ENCODE measurements around the gene CNTNAP2.

Gene CNTNAP2

DNA sequence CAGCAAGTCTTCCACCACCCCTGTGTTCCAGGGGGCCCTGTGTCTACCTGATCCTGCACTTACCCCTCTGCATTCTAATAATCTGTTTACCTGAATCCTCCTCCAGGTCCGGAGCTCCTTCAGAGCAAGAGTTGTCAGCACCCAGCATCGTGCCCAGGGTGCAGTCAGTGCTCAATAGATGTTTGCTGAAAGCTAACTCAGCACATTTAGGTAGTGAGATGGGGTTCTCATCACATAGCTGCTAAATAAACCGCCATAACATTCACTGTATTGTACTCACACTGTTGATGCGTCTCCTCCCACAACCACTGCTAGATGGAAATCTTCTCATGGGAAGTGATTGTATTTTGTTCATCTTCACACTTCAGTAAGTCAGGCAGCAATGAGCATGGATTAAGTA is 2097.5 kb downstream of the CNTNAP2 start:
- no peak for DNase-seq (ENCODE audit: low read depth)

- DNase-seq (ENCODE audit: low read depth): no peak
Measured at GRCh38 chr7:148218603-148219002, 2102.0 kb downstream of the CNTNAP2 start.

DNA sequence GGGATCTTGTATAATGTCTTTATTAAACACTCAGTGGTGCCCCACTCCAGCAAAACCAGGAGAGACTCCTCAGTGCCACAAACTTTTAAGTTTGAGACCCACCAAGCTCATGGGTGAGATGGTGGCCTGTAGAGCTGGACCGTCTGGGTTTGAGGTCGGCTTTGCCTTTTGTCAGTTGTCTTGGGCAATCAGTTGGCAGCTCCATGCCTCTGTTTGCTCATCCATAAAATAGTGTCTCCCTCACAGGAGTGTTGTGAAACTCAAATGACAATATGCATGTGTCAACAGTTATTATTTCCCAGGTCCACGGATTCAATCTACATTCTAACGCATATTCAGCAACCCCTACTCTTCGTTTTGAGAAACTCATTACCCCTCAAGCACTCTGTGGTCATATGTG is 2106.1 kb downstream of the CNTNAP2 start:
- no peak for DNase-seq (ENCODE audit: low read depth)

DNA sequence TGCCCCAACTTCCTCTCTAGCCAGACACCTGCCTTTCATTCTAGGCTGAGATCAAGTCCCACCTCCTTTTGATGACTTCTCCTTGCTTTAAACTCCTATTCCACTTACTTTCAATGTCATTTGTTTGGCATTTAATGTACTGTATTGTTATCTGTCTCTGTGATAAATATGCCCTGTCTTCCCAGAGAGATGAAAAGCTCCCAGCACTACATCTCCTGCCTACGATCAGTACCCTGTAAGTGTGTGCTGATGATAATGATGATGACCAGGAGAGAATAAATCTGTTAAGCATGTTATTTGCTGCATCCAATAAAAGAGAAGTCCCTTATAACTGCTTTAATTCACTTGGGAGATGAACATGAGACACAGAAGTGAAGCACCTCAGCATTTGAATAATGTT is 2106.6 kb downstream of the CNTNAP2 start:
- no peak for DNase-seq (ENCODE audit: low read depth)

- DNase-seq (ENCODE audit: low read depth): no peak
Measured at GRCh38 chr7:148223738-148224137, 2107.1 kb downstream of the CNTNAP2 start.

- no peak for DNase-seq (ENCODE audit: low read depth)
Measured at GRCh38 chr7:148230296-148230695, 2113.7 kb downstream of the CNTNAP2 start.

DNA sequence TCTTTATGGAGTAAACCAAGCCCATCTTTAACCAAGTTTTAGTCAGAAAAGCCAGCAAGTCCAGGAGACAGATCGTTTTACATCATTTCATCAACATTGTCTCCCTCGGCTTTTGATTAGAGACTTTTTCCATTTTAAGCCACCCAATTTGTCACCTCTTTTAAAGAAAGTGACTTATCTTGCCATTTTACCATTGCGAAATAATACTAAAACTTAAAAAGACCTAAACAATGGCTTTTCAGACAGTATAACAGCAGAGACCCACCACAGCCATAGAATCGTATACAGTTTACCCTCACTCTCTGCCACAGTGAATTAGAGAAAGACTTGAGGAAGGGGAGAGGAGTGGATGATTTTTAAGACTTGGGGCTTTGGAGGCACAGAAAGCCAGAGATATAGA is 2114.3 kb downstream of the CNTNAP2 start:
- no peak for DNase-seq (ENCODE audit: low read depth)

GRCh38 chr7:148232784-148233183 is 2116.2 kb downstream of the CNTNAP2 start:
- no peak for DNase-seq (ENCODE audit: low read depth)

GRCh38 chr7:148234715-148235114 is 2118.1 kb downstream of the CNTNAP2 start:
- DNase-seq (ENCODE audit: low read depth): no peak

GRCh38 chr7:148238761-148239325 is 2122.2 kb downstream of the CNTNAP2 start:
- no peak for DNase-seq (ENCODE audit: low read depth)

- DNase-seq (ENCODE audit: low read depth): no peak
Measured at GRCh38 chr7:148241700-148242293, 2125.2 kb downstream of the CNTNAP2 start.

- peak; percentile 59 for DNase-seq (ENCODE audit: low read depth)
Measured at GRCh38 chr7:148242294-148242821, 2125.8 kb downstream of the CNTNAP2 start.

DNA sequence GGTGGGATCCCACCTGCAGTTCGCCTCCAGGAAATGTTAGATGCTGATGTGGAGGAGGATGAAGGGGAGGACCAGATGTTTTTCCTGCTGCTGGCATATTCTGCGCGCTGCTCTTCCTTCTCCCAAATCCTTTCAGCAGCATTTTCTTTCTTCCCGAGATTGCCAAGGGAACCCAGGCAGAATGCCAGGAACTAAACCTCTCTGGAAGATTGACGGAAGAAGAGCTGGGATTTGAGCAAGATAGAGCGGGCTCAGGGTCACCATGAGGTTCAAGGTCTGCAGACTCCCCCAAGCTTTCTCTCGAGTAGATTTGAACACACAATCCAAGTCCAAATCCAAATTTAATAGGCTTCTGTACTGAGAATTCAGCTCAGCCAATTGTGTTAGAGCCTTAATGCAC is 2128.8 kb downstream of the CNTNAP2 start:
- no peak for DNase-seq (ENCODE audit: low read depth)

DNA sequence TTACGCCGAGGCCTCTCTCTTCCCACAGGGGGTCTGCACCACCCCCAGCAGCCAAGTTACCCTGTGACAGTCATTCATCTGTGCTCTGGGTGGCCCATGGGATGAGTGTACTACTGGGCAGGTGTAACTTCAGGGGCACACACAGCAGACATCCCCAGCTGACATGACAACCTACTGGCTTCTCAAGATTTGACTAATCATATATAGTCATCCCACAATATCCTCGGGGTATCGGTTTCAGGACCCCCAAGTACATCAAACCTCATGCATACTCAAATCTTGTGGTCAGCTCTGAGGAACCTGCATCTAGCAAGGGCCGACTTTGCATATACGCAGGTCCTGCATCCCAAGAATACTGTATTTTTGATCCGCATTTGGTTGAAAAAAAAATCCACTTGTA is 2137.0 kb downstream of the CNTNAP2 start:
- no peak for DNase-seq (ENCODE audit: low read depth)

GRCh38 chr7:148255333-148255732 is 2138.7 kb downstream of the CNTNAP2 start:
- peak; percentile 2 for DNase-seq (ENCODE audit: low read depth)

DNA sequence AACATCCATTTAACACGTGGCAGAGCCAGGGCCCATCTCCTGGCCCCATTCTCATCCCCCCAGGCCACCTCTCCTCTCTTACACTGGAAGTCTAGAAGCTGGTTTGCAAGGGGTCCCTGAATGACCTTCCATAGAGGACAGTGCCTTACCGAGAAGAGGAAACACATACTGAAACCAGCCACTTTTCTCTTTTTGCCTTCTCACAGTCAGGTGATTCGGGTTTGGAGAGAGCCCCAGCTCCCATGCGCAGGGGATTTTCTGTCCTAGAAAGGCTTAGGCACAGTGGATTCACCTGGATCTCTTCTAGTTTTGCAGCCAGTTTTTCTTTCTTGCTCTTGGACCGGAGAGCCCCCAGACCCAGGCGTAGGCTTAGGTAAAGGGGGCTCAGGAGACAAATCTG is 2139.8 kb downstream of the CNTNAP2 start:
- no peak for DNase-seq (ENCODE audit: low read depth)

GRCh38 chr7:148260599-148260998 is 2144.0 kb downstream of the CNTNAP2 start:
- no peak for DNase-seq (ENCODE audit: low read depth)

- no peak for DNase-seq (ENCODE audit: low read depth)
Measured at GRCh38 chr7:148261523-148261922, 2144.9 kb downstream of the CNTNAP2 start.

- no peak for DNase-seq (ENCODE audit: low read depth)
Measured at GRCh38 chr7:148261996-148262688, 2145.5 kb downstream of the CNTNAP2 start.

GRCh38 chr7:148262721-148263229 is 2146.2 kb downstream of the CNTNAP2 start:
- DNase-seq (ENCODE audit: low read depth): peak; percentile 46

DNA sequence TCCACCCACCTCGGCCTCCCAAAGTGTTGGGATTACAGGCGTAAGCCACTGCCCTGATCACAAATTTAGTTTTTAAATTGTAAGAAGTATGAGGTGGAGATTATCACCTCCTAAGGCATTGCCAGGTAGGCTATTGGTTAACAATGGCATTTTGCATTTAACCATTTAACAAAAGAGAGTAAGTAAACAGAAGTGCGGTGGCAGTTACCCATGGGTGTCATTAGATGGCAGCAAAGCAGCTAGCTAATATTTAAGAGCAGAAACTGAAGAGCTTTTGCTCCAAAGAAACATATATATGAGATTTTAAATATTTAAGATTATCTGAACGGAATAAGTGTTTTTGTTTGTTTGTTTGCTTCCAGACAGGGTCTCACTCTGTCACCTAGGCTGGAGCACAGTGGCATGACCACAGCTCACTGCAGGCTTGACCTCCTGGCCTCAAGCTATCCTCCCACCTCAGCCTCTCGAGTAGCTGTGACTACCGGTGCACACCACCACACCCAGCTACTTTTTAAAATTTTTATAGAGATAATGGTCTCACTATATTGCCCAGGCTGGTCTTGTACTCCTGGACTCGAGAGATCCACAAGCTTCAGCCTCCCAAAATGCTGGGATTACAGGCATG is 2148.4 kb downstream of the CNTNAP2 start:
- peak; percentile 51 for DNase-seq (ENCODE audit: low read depth)

- DNase-seq (ENCODE audit: low read depth): no peak
Measured at GRCh38 chr7:148265896-148266295, 2149.3 kb downstream of the CNTNAP2 start.

GRCh38 chr7:148266795-148267194 is 2150.2 kb downstream of the CNTNAP2 start:
- no peak for DNase-seq (ENCODE audit: low read depth)
